Neural cell (in vitro differentiated cells): ENCODE measurements around the gene ALDH1B1.

Experiments used
- EP300 ChIP-seq: fragments of 450-650 bp; conservative IDR thresholded peaks from 2 replicates; pipeline ENCODE4 v1.6.1; 2014; ENCODE audit warnings: antibody characterized with exemption, mild to moderate bottlenecking, moderate library complexity; ENCODE audit not compliant: poor library complexity, severe bottlenecking
- POLR2AphosphoS5 ChIP-seq: IDR thresholded peaks from 2 replicates; pipeline ENCODE4 v1.6.1; 2012
- RAD21 ChIP-seq: fragments of 450-650 bp; conservative IDR thresholded peaks from 2 replicates; pipeline ENCODE4 v1.6.1; 2014; ENCODE audit warnings: antibody characterized with exemption, mild to moderate bottlenecking, moderate library complexity
- TAF1 ChIP-seq: IDR thresholded peaks from 2 replicates; pipeline ENCODE4 v1.6.1; 2012; ENCODE audit warnings: low read depth
- TF ChIP-seq, protein P1 (sequence below): fragments of 450-650 bp; IDR thresholded peaks from 2 replicates; pipeline ENCODE4 v1.5.1; 2014; ENCODE audit warnings: antibody characterized with exemption, mild to moderate bottlenecking, moderate library complexity; ENCODE audit not compliant: poor library complexity, severe bottlenecking
- TF ChIP-seq, protein P2 (sequence below): IDR thresholded peaks from 2 replicates; pipeline ENCODE4 v1.6.1; 2012; ENCODE audit warnings: borderline replicate concordance

DNA sequence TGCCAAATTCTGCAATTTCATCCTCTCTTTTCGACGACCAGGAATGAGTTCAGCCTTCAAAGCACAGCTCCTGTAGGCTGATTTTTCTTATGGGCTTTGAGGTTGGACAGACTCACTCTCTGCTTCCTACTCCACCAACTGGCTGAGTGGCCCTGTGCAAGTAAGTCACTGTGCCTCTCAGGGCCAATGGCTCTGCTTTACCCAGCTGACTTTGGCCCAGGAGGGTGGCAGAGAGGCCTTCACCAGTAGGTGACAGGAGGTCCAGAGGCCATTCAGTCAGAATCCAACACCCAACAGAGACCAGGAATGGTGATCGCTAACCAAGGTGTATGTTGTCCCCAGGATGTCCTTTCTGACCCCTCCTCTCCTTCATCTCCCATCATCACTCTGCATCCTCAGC is 49.5 kb upstream of the ALDH1B1 start:
- TF ChIP-seq TAF1 (no peak), POLR2AphosphoS5 (no peak), EP300 (no peak), RAD21 (no peak)
- TF ChIP-seq, protein P1, sequence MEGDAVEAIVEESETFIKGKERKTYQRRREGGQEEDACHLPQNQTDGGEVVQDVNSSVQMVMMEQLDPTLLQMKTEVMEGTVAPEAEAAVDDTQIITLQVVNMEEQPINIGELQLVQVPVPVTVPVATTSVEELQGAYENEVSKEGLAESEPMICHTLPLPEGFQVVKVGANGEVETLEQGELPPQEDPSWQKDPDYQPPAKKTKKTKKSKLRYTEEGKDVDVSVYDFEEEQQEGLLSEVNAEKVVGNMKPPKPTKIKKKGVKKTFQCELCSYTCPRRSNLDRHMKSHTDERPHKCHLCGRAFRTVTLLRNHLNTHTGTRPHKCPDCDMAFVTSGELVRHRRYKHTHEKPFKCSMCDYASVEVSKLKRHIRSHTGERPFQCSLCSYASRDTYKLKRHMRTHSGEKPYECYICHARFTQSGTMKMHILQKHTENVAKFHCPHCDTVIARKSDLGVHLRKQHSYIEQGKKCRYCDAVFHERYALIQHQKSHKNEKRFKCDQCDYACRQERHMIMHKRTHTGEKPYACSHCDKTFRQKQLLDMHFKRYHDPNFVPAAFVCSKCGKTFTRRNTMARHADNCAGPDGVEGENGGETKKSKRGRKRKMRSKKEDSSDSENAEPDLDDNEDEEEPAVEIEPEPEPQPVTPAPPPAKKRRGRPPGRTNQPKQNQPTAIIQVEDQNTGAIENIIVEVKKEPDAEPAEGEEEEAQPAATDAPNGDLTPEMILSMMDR = no peak
- TF ChIP-seq, protein P2, sequence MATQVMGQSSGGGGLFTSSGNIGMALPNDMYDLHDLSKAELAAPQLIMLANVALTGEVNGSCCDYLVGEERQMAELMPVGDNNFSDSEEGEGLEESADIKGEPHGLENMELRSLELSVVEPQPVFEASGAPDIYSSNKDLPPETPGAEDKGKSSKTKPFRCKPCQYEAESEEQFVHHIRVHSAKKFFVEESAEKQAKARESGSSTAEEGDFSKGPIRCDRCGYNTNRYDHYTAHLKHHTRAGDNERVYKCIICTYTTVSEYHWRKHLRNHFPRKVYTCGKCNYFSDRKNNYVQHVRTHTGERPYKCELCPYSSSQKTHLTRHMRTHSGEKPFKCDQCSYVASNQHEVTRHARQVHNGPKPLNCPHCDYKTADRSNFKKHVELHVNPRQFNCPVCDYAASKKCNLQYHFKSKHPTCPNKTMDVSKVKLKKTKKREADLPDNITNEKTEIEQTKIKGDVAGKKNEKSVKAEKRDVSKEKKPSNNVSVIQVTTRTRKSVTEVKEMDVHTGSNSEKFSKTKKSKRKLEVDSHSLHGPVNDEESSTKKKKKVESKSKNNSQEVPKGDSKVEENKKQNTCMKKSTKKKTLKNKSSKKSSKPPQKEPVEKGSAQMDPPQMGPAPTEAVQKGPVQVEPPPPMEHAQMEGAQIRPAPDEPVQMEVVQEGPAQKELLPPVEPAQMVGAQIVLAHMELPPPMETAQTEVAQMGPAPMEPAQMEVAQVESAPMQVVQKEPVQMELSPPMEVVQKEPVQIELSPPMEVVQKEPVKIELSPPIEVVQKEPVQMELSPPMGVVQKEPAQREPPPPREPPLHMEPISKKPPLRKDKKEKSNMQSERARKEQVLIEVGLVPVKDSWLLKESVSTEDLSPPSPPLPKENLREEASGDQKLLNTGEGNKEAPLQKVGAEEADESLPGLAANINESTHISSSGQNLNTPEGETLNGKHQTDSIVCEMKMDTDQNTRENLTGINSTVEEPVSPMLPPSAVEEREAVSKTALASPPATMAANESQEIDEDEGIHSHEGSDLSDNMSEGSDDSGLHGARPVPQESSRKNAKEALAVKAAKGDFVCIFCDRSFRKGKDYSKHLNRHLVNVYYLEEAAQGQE = no peak
